ENCODE results near the gene COLEC11.
A peak's percentile ranks its signal among the peaks of the same experiment; 100 is the strongest.

COLEC11 gene

GRCh38 chr2:3675687-3676086 is 80.8 kb downstream of the COLEC11 start:
- in situ Hi-C loops (cut with HindIII; ENCODE audit: low pct_unique_long_range_greater_than_20kb, low sequenced_read_pairs), result no loop called here
- TF ChIP-seq JUND (IDR thresholded peaks at IDR 0.05; ENCODE audit: low read depth), result no peak
- no peak for DNase-seq (ENCODE audit: low read depth in 1 of 2, low spot score in 1 of 2)

GRCh38 chr2:3677436-3677835 is 82.5 kb downstream of the COLEC11 start:
- in situ Hi-C loops (cut with HindIII; ENCODE audit: low pct_unique_long_range_greater_than_20kb, low sequenced_read_pairs), result no loop called here
- DNase-seq (ENCODE audit: low read depth in 1 of 2, low spot score in 1 of 2), result no peak
- no peak for TF ChIP-seq JUND (IDR thresholded peaks at IDR 0.05; ENCODE audit: low read depth)

- no peak for DNase-seq (ENCODE audit: low read depth in 1 of 2, low spot score in 1 of 2)
- TF ChIP-seq JUND (IDR thresholded peaks at IDR 0.05; ENCODE audit: low read depth), result no peak
Measured at GRCh38 chr2:3678212-3678611, 83.3 kb downstream of the COLEC11 start.

GRCh38 chr2:3679180-3679579 is 84.3 kb downstream of the COLEC11 start:
- in situ Hi-C loops (cut with HindIII; ENCODE audit: low pct_unique_long_range_greater_than_20kb, low sequenced_read_pairs), result no loop called here
- TF ChIP-seq JUND (IDR thresholded peaks at IDR 0.05; ENCODE audit: low read depth), result no peak
- DNase-seq (ENCODE audit: low read depth in 1 of 2, low spot score in 1 of 2), result no peak

More at GRCh38 chr2:3678212-3678611, 83.3 kb downstream of the COLEC11 start:
- in situ Hi-C loops (cut with HindIII; ENCODE audit: low pct_unique_long_range_greater_than_20kb, low sequenced_read_pairs), result no loop called here

- no peak for TF ChIP-seq JUND (IDR thresholded peaks at IDR 0.05; ENCODE audit: low read depth)
- no peak for DNase-seq (ENCODE audit: low read depth in 1 of 2, low spot score in 1 of 2)
- in situ Hi-C loops (cut with HindIII; ENCODE audit: low pct_unique_long_range_greater_than_20kb, low sequenced_read_pairs), result no loop called here
Measured at GRCh38 chr2:3679616-3680393, 84.9 kb downstream of the COLEC11 start.

- DNase-seq (ENCODE audit: low read depth in 1 of 2, low spot score in 1 of 2), result no peak
- TF ChIP-seq JUND (IDR thresholded peaks at IDR 0.05; ENCODE audit: low read depth), result no peak
- in situ Hi-C loops (cut with HindIII; ENCODE audit: low pct_unique_long_range_greater_than_20kb, low sequenced_read_pairs), result no loop called here
Measured at GRCh38 chr2:3680548-3681345, 85.8 kb downstream of the COLEC11 start.

- no peak for DNase-seq (ENCODE audit: low read depth in 1 of 2, low spot score in 1 of 2)
- in situ Hi-C loops (cut with HindIII; ENCODE audit: low pct_unique_long_range_greater_than_20kb, low sequenced_read_pairs), result no loop called here
Measured at GRCh38 chr2:3681625-3682024, 86.7 kb downstream of the COLEC11 start.

GRCh38 chr2:3682811-3683210 is 87.9 kb downstream of the COLEC11 start:
- no peak for TF ChIP-seq JUND (IDR thresholded peaks at IDR 0.05; ENCODE audit: low read depth)
- in situ Hi-C loops (cut with HindIII; ENCODE audit: low pct_unique_long_range_greater_than_20kb, low sequenced_read_pairs), result no loop called here
- DNase-seq (ENCODE audit: low read depth in 1 of 2, low spot score in 1 of 2), result no peak

More at GRCh38 chr2:3681625-3682024, 86.7 kb downstream of the COLEC11 start:
- TF ChIP-seq JUND (IDR thresholded peaks at IDR 0.05; ENCODE audit: low read depth), result no peak

GRCh38 chr2:3683748-3684454 is 89.0 kb downstream of the COLEC11 start:
- TF ChIP-seq JUND (IDR thresholded peaks at IDR 0.05; ENCODE audit: low read depth), result no peak
- in situ Hi-C loops (cut with HindIII; ENCODE audit: low pct_unique_long_range_greater_than_20kb, low sequenced_read_pairs), result no loop called here
- DNase-seq (ENCODE audit: low read depth in 1 of 2, low spot score in 1 of 2), result no peak

GRCh38 chr2:3689998-3690748 is 95.3 kb downstream of the COLEC11 start:
- peak in 1 of 2 experiments; percentile 12 for DNase-seq (ENCODE audit: low read depth in 1 of 2, low spot score in 1 of 2)
- TF ChIP-seq JUND (IDR thresholded peaks at IDR 0.05; ENCODE audit: low read depth), result no peak
- in situ Hi-C loops (cut with HindIII; ENCODE audit: low pct_unique_long_range_greater_than_20kb, low sequenced_read_pairs), result no loop called here

- no peak for TF ChIP-seq JUND (IDR thresholded peaks at IDR 0.05; ENCODE audit: low read depth)
- in situ Hi-C loops (cut with HindIII; ENCODE audit: low pct_unique_long_range_greater_than_20kb, low sequenced_read_pairs), result no loop called here
- DNase-seq (ENCODE audit: low read depth in 1 of 2, low spot score in 1 of 2), result peak; percentile 58 to 62
Measured at GRCh38 chr2:3692375-3692774, 97.5 kb downstream of the COLEC11 start.
